ENCODE data around the gene WNT4. TPM values are rescaled to one million over a fixed set of nuclear protein-coding genes. Genes with fewer than 3 reads are reported as not detected.

WNT4 gene
- total RNA-seq, 1 donor from 2014 or later, result 0.05 TPM

DNA sequence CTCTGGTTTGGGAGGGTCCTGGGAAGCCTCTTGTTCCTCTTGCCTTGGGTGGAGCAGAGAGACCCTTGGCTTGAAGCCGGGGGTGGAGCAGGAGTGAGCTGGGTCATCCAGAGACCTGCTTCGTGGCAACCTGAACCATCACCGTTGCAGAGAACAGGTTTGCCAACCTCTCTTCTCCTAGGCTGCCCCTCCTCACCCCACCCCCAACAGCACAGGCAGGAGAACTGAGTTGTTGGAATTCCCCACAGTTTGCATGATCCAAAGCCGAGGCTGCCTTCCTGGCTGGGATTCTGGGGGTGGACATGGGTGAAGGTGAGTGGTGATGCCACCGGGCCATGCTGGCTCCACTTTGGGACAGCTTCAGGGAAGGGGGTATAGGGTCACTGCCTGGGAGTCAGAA is 2.2 kb downstream of the WNT4 start:
- TF ChIP-seq, protein P1, sequence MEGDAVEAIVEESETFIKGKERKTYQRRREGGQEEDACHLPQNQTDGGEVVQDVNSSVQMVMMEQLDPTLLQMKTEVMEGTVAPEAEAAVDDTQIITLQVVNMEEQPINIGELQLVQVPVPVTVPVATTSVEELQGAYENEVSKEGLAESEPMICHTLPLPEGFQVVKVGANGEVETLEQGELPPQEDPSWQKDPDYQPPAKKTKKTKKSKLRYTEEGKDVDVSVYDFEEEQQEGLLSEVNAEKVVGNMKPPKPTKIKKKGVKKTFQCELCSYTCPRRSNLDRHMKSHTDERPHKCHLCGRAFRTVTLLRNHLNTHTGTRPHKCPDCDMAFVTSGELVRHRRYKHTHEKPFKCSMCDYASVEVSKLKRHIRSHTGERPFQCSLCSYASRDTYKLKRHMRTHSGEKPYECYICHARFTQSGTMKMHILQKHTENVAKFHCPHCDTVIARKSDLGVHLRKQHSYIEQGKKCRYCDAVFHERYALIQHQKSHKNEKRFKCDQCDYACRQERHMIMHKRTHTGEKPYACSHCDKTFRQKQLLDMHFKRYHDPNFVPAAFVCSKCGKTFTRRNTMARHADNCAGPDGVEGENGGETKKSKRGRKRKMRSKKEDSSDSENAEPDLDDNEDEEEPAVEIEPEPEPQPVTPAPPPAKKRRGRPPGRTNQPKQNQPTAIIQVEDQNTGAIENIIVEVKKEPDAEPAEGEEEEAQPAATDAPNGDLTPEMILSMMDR (IDR thresholded peaks at IDR 0.05), result no peak
- peaks cover 24% of the 10 kb centered on the region for H3K27me3 Mint-ChIP-seq (ENCODE audit: low read depth)
- no peaks in the 10 kb centered on the region for H3K36me3 Mint-ChIP-seq (ENCODE audit: low read depth)
- no peak overlapping the region for H3K4me3 Mint-ChIP-seq (ENCODE audit: unreplicated experiment)
- peaks cover 11% of the 10 kb centered on the region for H3K4me1 Mint-ChIP-seq (ENCODE audit: low read depth)
- no peak overlapping the region for H3K27ac Mint-ChIP-seq (ENCODE audit: unreplicated experiment)
- no peak for DNase-seq (ENCODE audit: low spot score)
- no peaks in the 10 kb centered on the region for H3K9me3 Mint-ChIP-seq (ENCODE audit: low read depth)

DNA sequence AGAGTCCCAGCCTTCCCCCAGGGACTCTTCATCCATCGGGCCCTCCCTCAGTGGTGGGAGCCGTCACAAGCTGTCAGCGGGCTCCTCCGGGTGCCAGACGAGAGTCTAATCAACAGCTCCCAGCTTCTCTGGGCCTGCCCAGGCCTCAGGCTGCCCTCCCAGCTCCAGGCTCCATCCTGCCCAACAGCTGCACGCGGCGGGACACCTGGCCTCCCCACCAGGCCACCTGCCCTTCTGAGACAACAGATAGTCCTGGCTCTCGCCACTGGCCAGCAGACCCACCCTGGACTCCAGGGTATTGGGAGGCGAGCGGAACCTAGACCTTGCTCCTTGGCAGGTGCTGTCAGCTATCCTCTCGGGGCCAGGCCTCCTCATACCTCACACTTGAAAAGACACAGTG is 3.1 kb downstream of the WNT4 start:
- Mint-ChIP-seq H3K4me3 (ENCODE audit: unreplicated experiment) (no peak overlapping the region), H3K27me3 (ENCODE audit: low read depth) (peaks cover 22% of the 10 kb centered on the region)
- TF ChIP-seq, protein P1 (IDR thresholded peaks at IDR 0.05), result no peak

DNA sequence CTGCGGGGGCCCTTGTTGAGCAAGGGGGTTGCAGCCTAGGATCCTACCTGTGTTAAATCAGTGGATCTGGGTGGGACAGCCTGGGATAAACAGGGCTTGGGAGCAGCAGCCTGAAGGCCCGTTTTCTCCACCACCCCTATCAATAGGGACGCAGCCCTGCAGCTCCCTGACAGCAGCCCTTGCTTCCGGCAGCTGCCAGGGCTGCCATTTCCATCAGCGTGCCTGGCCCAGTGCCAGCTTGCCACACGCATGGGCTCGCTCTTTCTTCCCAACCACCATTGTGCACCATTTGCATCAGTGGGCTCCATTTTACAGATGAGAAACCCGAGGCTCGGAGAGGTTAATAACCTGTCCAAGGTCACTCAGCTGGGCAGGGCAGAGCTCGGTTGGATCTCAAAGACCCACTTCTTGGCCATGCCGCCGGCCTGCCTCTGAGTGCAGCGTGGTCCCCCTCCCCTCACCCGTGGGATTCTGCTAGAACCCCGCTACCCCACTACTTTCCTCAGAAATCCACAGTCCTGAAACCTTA is 3.8 kb downstream of the WNT4 start:
- Mint-ChIP-seq H3K27me3 (ENCODE audit: low read depth) (peaks cover 19% of the 10 kb centered on the region), H3K4me1 (ENCODE audit: low read depth) (peaks cover 13% of the 10 kb centered on the region), H3K27ac (ENCODE audit: unreplicated experiment) (no peak overlapping the region), H3K36me3 (ENCODE audit: low read depth) (no peaks in the 10 kb centered on the region), H3K9me3 (ENCODE audit: low read depth) (no peaks in the 10 kb centered on the region), H3K4me3 (ENCODE audit: unreplicated experiment) (no peak overlapping the region)
- TF ChIP-seq, protein P1 (IDR thresholded peaks at IDR 0.05), result no peak
- DNase-seq (ENCODE audit: low spot score), result no peak

More for the DNA sequence above, 3.1 kb downstream of the WNT4 start:
- Mint-ChIP-seq H3K9me3 (ENCODE audit: low read depth) (no peaks in the 10 kb centered on the region), H3K36me3 (ENCODE audit: low read depth) (no peaks in the 10 kb centered on the region), H3K27ac (ENCODE audit: unreplicated experiment) (no peak overlapping the region), H3K4me1 (ENCODE audit: low read depth) (peaks cover 11% of the 10 kb centered on the region)
- no peak for DNase-seq (ENCODE audit: low spot score)

DNA sequence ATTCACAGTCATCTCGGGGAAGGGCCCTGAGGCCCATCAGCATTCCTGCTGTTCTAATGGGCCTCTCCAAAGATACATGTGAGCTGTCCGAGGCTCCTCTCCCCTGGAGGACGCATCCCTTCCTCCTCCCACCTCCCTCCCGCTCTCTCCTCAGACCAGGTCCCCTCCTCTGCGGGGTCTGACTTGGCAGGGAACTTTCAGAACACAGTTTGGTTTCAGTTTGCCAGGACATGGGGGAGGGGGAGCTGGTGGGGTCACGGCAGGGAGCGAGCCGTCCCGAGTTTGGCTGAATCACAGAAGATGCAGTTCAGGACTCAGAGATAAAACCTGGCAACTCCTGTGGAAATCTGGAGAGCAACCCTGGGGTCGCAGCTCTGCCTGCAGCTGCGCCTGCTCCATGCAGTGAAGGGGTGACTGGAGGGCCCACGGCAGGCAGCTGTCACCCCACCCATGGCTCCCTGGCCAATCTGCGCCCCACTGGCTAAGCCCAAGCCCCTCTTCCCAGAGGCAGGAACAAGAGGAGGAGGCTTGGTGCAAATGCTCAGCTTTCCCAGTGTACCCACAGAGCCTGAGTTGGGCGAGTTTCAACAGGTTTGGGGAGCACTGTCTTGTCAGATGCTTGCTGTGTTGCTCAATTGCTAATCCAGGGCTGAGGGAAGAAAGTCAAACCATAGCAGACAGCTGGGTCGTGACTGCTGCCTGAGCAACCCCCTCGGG is 5.7 kb downstream of the WNT4 start:
- Mint-ChIP-seq H3K4me3 (ENCODE audit: unreplicated experiment) (no peak overlapping the region), H3K27ac (ENCODE audit: unreplicated experiment) (no peak overlapping the region), H3K9me3 (ENCODE audit: low read depth) (no peaks in the 10 kb centered on the region), H3K4me1 (ENCODE audit: low read depth) (peaks cover 26% of the 10 kb centered on the region), H3K36me3 (ENCODE audit: low read depth) (no peaks in the 10 kb centered on the region), H3K27me3 (ENCODE audit: low read depth) (peaks cover 13% of the 10 kb centered on the region)
- no peak for DNase-seq (ENCODE audit: low spot score)
- TF ChIP-seq, protein P1 (IDR thresholded peaks at IDR 0.05), result no peak

DNA sequence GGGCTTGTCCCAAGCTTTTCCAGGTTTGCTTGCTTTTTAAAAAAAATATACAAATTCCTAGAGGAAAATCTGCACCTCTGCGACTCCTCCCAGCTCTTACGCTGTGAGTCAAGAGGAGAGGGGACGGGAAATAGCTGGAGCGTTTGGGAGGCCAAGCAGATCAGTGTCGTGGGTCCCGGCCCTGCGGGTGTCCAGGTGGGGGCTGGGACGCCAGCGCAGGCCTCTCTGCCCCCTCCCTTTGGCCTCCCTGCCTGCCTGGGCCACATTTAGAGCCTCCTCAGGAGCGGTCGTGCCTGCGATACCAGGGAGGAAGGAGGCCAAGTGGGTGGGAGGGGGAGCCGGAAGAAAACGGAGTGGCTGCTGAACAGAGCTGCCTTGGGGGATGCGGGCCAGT is 9.0 kb downstream of the WNT4 start:
- Mint-ChIP-seq H3K4me1 (ENCODE audit: low read depth) (peaks cover 20% of the 10 kb centered on the region), H3K9me3 (ENCODE audit: low read depth) (no peaks in the 10 kb centered on the region), H3K27ac (ENCODE audit: unreplicated experiment) (no peak overlapping the region), H3K27me3 (ENCODE audit: low read depth) (peaks cover 1% of the 10 kb centered on the region), H3K4me3 (ENCODE audit: unreplicated experiment) (no peak overlapping the region), H3K36me3 (ENCODE audit: low read depth) (no peaks in the 10 kb centered on the region)
- DNase-seq (ENCODE audit: low spot score), result no peak
- TF ChIP-seq, protein P1 (IDR thresholded peaks at IDR 0.05), result no peak
